Measurements from ENCODE around the gene ZC3H4.
"Not testable (repeated sequence)": the region's sequence is repeated elsewhere in the genome, so short reads cannot be mapped to it uniquely, and the experiment has no call there.

ZC3H4 gene

GRCh38 chr19:47112997-47113849, at the start of gene ZC3H4:
Gene ZC3H4 (minus strand): TSS chr19:47113776. CDS start chr19:47112584, 1,192 bp downstream.
- DNase-seq (ENCODE audit: low spot score): peak; percentile 98

- DNase-seq (ENCODE audit: low spot score): no peak
These were observed 48.4 kb upstream of the ZC3H4 start for GRCh38 chr19:47161876-47162489.

- no peak for DNase-seq (ENCODE audit: low spot score)
These were observed 45.4 kb upstream of the ZC3H4 start for GRCh38 chr19:47158879-47159503.

- DNase-seq (ENCODE audit: low spot score): no peak
These were observed 44.8 kb upstream of the ZC3H4 start for GRCh38 chr19:47158367-47158791.

GRCh38 chr19:47157431-47158321, 44.1 kb upstream of the ZC3H4 start:
- peak; percentile 17 for DNase-seq (ENCODE audit: low spot score)

GRCh38 chr19:47156861-47157430, 43.4 kb upstream of the ZC3H4 start:
- peak; percentile 13 for DNase-seq (ENCODE audit: low spot score)

- DNase-seq (ENCODE audit: low spot score): no peak
These were observed 41.6 kb upstream of the ZC3H4 start for GRCh38 chr19:47155148-47155547.

GRCh38 chr19:47153266-47153665, 39.7 kb upstream of the ZC3H4 start:
- no peak for DNase-seq (ENCODE audit: low spot score)

GRCh38 chr19:47152632-47153031, 39.1 kb upstream of the ZC3H4 start:
- no peak for DNase-seq (ENCODE audit: low spot score)

GRCh38 chr19:47152205-47152604, 38.6 kb upstream of the ZC3H4 start:
- DNase-seq (ENCODE audit: low spot score): no peak

- DNase-seq (ENCODE audit: low spot score): no peak
These were observed 38.1 kb upstream of the ZC3H4 start for GRCh38 chr19:47151627-47152026.

GRCh38 chr19:47146920-47147319, 33.3 kb upstream of the ZC3H4 start:
- no peak for DNase-seq (ENCODE audit: low spot score)

GRCh38 chr19:47145639-47146486, 32.3 kb upstream of the ZC3H4 start:
- DNase-seq (ENCODE audit: low spot score): no peak

GRCh38 chr19:47144630-47145029, 31.1 kb upstream of the ZC3H4 start:
- no peak for DNase-seq (ENCODE audit: low spot score)

- DNase-seq (ENCODE audit: low spot score): no peak
These were observed 29.9 kb upstream of the ZC3H4 start for GRCh38 chr19:47143322-47144073.

- DNase-seq (ENCODE audit: low spot score): no peak
These were observed 29.2 kb upstream of the ZC3H4 start for GRCh38 chr19:47142779-47143178.

GRCh38 chr19:47141695-47142094, 28.1 kb upstream of the ZC3H4 start:
- no peak for DNase-seq (ENCODE audit: low spot score)

- not testable (repeated sequence) for DNase-seq (ENCODE audit: low spot score)
These were observed 27.7 kb upstream of the ZC3H4 start for GRCh38 chr19:47141252-47141651.

GRCh38 chr19:47135156-47135555, 21.6 kb upstream of the ZC3H4 start:
- DNase-seq (ENCODE audit: low spot score): no peak

GRCh38 chr19:47134545-47134944, 21.0 kb upstream of the ZC3H4 start:
- DNase-seq (ENCODE audit: low spot score): no peak

All from pons (tissue), 1 donor.